Karpas-422 (cell line): ENCODE results near the gene BAIAP2L2. TPM values are rescaled to one million over a fixed set of nuclear protein-coding genes. Genes with fewer than 3 reads are reported as not detected.

ENCODE experiments used
- DNase-seq: peaks from one replicate; pipeline ENCODE4 v3.0.0-alpha.2; 2015
- H2AFZ ChIP-seq: fragments of 200-600 bp; sonication (generic); 2 replicates; pipeline ENCODE4 v1.6.1; 2014; ENCODE audit warnings: antibody characterized with exemption, low read length, mixed read lengths
- H3K27ac ChIP-seq: fragments of 200-600 bp; sonication (generic); 2 replicates; pipeline ENCODE4 v1.5.1; 2014; ENCODE audit warnings: mild to moderate bottlenecking, low read length, moderate library complexity
- H3K27me3 ChIP-seq: fragments of 200-600 bp; sonication (generic); 2 replicates; pipeline ENCODE4 v1.6.1; 2014; ENCODE audit warnings: low read length, mixed read lengths
- H3K36me3 ChIP-seq: fragments of 200-600 bp; sonication (generic); 2 replicates; pipeline ENCODE4 v1.6.1; 2014; ENCODE audit warnings: low read length, mixed read lengths; ENCODE audit not compliant: insufficient read depth
- H3K4me1 ChIP-seq: fragments of 200-600 bp; sonication (generic); 2 replicates; pipeline ENCODE4 v1.6.1; 2014; ENCODE audit warnings: mild to moderate bottlenecking, low read length, mixed read lengths
- H3K4me2 ChIP-seq: fragments of 200-600 bp; sonication (generic); 2 replicates; pipeline ENCODE4 v1.6.1; 2014; ENCODE audit warnings: low read length, low read depth, mild to moderate bottlenecking; ENCODE audit not compliant: poor library complexity, severe bottlenecking
- H3K4me3 ChIP-seq: fragments of 200-600 bp; sonication (generic); 2 replicates; pipeline ENCODE4 v1.5.1; 2014; ENCODE audit warnings: mild to moderate bottlenecking, antibody characterized with exemption, low read length, mixed read lengths
- H3K79me2 ChIP-seq: fragments of 200-600 bp; sonication (generic); 2 replicates; pipeline ENCODE4 v1.6.1; 2014; ENCODE audit warnings: mild to moderate bottlenecking, low read length, mixed read lengths
- H3K9ac ChIP-seq: fragments of 200-600 bp; sonication (generic); 2 replicates; pipeline ENCODE4 v1.6.0; 2014; ENCODE audit warnings: low read length
- H3K9me2 ChIP-seq: fragments of 200-600 bp; sonication (generic), shearing (Covaris generic); replicated peaks from 2 replicates; pipeline ENCODE4 v1.6.0; 2014; ENCODE audit warnings: mild to moderate bottlenecking, low read length, moderate library complexity; ENCODE audit not compliant: insufficient read depth
- H3K9me3 ChIP-seq: fragments of 300-700, 200-600 bp; sonication (generic); 2 replicates; pipeline ENCODE4 v1.6.1; 2014; ENCODE audit warnings: low read length, mixed read lengths
- H4K20me1 ChIP-seq: fragments of 200-600 bp; sonication (generic); 2 replicates; pipeline ENCODE4 v1.6.1; 2014; ENCODE audit warnings: mild to moderate bottlenecking, antibody characterized with exemption, low read length, low read depth; ENCODE audit not compliant: insufficient read depth
- total RNA-seq: library from RNA; depleted of rRNA; stranded (reverse); fragments of >200 nt; shearing (Covaris generic); gene quantifications from 2 replicates; pipeline ENCODE4 v1.2.3, GENCODE V29; 2014; ENCODE audit warnings: low replicate concordance

The BAIAP2L2 gene
- total RNA-seq, 1 experiment from 2014 or later: 0.22 TPM

DNA sequence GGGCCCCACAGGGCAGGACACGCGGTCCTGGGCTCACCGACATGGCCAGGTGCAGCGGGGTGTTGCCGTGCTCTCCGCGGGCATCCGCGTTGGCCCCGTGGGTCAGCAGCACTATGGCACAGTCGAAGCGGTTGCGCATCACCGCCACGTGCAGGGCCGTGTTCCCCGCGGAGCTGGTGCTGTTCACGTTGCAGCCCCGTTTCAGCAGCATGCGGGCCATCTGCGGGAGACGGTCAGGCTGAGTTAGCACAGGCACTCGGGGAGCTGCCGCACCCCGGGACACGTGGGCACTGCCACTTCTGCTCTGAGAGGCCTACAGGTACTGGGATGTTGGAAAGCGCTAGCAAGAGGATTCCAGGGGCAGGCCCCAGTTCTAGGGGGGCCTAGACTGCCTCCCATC lies 22.3 kb upstream of the BAIAP2L2 start:
- DNase-seq: no peak
- H3K27me3 ChIP-seq: no peaks in the 10 kb centered on the region
- H3K9me2 ChIP-seq: no peaks in the 10 kb centered on the region
- no peak overlapping the region for H3K4me2 ChIP-seq
- no peak overlapping the region for H3K27ac ChIP-seq
- no peaks in the 10 kb centered on the region for H3K4me1 ChIP-seq
- no peaks in the 10 kb centered on the region for H4K20me1 ChIP-seq
- no peak overlapping the region for H2AFZ ChIP-seq
- no peaks in the 10 kb centered on the region for H3K9me3 ChIP-seq
- no peak overlapping the region for H3K9ac ChIP-seq
- H3K4me3 ChIP-seq: no peak overlapping the region
- no peaks in the 10 kb centered on the region; the same call in 1 of the 2 replicates for H3K36me3 ChIP-seq
- H3K79me2 ChIP-seq: no peaks in the 10 kb centered on the region

DNA sequence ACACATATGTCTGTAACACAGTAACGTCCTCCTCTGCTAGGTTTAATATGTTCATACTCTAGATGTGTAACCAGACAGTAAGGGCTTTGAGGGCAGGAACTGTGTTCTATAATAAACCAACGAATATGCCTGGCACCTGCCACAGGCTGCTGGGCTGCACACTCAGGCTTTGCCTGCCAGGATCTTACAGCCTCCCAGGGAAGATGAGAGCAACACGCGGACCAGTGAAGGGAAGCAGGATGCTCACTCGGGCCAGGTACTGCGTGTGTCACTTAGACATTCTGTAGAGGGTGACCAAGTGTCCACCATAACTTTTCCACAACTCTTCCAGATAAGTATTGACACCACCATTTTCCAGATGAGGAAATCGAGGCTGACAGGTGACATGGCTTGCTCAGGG lies 21.7 kb upstream of the BAIAP2L2 start:
- Histone ChIP-seq H3K9me3 (no peaks in the 10 kb centered on the region), H3K27me3 (no peaks in the 10 kb centered on the region), H3K9me2 (no peaks in the 10 kb centered on the region), H2AFZ (no peak overlapping the region), H3K79me2 (no peaks in the 10 kb centered on the region), H3K27ac (no peak overlapping the region), H3K4me3 (no peak overlapping the region), H3K36me3 (no peaks in the 10 kb centered on the region; the same call in 1 of the 2 replicates), H3K4me1 (no peaks in the 10 kb centered on the region), H3K9ac (no peak overlapping the region), H3K4me2 (no peak overlapping the region), H4K20me1 (no peaks in the 10 kb centered on the region)
- DNase-seq: no peak

DNA sequence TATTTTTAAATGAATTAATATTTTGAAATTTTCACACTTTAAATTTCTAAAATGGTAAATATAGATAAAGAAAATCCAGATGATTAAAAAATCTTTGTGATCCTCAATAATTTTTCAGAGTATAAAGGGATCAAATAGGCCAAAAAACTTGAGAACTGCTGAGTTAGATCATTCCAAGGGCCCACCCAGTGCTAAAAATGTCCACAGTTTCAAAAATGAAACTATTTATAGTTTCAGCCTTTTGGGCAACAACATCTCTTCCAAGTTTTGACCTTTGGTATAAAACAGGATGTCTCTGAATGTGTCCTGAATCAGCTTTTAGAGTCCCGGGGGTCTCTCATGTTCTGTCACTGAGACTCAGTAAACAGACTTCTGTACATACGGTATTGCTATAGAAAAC lies 20.9 kb upstream of the BAIAP2L2 start:
- Histone ChIP-seq H3K9me2 (no peaks in the 10 kb centered on the region), H2AFZ (no peak overlapping the region), H3K79me2 (no peaks in the 10 kb centered on the region), H3K4me2 (no peak overlapping the region), H3K27ac (no peak overlapping the region), H4K20me1 (no peaks in the 10 kb centered on the region), H3K27me3 (no peaks in the 10 kb centered on the region), H3K4me3 (no peak overlapping the region), H3K9me3 (no peaks in the 10 kb centered on the region), H3K4me1 (no peaks in the 10 kb centered on the region), H3K9ac (no peak overlapping the region), H3K36me3 (no peaks in the 10 kb centered on the region; the same call in 1 of the 2 replicates)
- no peak for DNase-seq

DNA sequence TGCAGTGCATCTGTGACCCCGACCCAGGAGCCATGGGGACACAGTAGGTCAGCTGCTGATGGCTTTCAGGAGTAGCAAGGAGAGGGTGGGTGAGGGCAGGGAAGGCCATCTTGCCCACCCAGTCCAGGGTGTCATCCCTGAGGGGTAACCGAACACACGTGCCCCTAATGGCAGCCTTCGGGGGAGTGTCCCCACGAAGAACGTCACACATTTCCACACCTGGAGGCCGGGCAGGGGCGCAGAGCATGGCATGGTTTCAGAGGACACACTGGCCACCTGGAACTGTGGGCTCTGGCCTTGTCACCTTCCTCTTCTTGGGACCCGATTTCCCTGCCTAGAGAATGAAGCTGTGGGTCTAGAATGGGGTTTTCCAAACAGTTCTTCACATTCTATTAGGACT lies 19.4 kb upstream of the BAIAP2L2 start:
- Histone ChIP-seq H3K4me2 (no peak overlapping the region), H3K4me3 (no peak overlapping the region), H4K20me1 (no peaks in the 10 kb centered on the region), H2AFZ (no peak overlapping the region), H3K9ac (no peak overlapping the region), H3K9me2 (no peaks in the 10 kb centered on the region), H3K27ac (no peak overlapping the region), H3K27me3 (no peaks in the 10 kb centered on the region), H3K4me1 (no peaks in the 10 kb centered on the region), H3K9me3 (no peaks in the 10 kb centered on the region), H3K36me3 (no peaks in the 10 kb centered on the region; the same call in 1 of the 2 replicates), H3K79me2 (no peaks in the 10 kb centered on the region)
- no peak for DNase-seq

DNA sequence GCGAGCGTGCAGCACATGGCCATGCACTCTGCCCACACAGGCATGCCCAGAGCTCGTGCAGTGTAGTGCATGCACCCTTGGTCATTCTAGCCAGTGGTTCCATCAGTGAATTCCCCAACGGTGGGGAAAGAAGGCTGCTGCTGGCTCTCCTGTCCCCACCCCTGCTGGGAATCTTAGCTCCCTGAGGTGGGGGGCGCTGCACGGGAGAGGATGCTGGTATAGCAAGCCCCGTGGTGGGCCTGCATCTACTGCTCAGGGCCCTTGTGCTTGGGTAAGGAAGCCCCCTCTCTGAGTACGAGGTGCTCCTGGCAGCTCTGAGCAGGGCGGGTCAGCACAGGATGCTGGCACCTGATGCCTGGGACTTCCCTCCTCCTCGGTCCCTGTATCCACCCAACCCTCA lies 18.5 kb upstream of the BAIAP2L2 start:
- Histone ChIP-seq H3K36me3 (no peaks in the 10 kb centered on the region; the same call in 1 of the 2 replicates), H3K9me2 (no peaks in the 10 kb centered on the region), H3K4me3 (no peak overlapping the region), H4K20me1 (no peaks in the 10 kb centered on the region), H3K9ac (no peak overlapping the region), H3K27ac (no peak overlapping the region), H3K4me2 (no peak overlapping the region), H3K9me3 (no peaks in the 10 kb centered on the region), H3K79me2 (no peaks in the 10 kb centered on the region), H3K27me3 (no peaks in the 10 kb centered on the region), H2AFZ (no peak overlapping the region), H3K4me1 (no peaks in the 10 kb centered on the region)
- no peak for DNase-seq

DNA sequence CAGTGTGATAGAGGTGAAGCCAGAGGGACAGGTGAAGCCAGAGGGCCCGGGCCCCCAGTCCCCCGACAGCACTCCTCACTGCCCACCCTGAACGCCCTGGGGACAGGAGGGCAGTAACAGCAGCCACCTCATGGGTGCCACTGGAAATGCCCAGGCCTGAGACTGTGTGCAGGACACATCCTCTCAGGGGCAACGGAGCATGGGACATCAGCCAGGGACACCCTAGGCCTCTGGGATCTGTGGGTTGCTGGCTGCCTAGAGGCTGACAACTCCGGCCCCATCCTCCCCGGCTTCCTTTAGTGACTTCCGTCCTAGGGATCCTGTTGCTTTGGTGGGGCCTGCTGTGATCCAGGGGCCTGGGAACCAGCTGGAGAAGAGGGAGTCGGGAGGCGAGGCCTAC lies 17.4 kb upstream of the BAIAP2L2 start:
- Histone ChIP-seq H3K9ac (no peak overlapping the region), H2AFZ (no peak overlapping the region), H3K27ac (no peak overlapping the region), H3K27me3 (no peaks in the 10 kb centered on the region), H3K36me3 (no peaks in the 10 kb centered on the region; the same call in 1 of the 2 replicates), H3K4me1 (no peaks in the 10 kb centered on the region), H3K4me3 (no peak overlapping the region), H3K9me2 (no peaks in the 10 kb centered on the region), H3K79me2 (no peaks in the 10 kb centered on the region), H4K20me1 (no peaks in the 10 kb centered on the region), H3K9me3 (no peaks in the 10 kb centered on the region), H3K4me2 (no peak overlapping the region)
- DNase-seq: no peak

DNA sequence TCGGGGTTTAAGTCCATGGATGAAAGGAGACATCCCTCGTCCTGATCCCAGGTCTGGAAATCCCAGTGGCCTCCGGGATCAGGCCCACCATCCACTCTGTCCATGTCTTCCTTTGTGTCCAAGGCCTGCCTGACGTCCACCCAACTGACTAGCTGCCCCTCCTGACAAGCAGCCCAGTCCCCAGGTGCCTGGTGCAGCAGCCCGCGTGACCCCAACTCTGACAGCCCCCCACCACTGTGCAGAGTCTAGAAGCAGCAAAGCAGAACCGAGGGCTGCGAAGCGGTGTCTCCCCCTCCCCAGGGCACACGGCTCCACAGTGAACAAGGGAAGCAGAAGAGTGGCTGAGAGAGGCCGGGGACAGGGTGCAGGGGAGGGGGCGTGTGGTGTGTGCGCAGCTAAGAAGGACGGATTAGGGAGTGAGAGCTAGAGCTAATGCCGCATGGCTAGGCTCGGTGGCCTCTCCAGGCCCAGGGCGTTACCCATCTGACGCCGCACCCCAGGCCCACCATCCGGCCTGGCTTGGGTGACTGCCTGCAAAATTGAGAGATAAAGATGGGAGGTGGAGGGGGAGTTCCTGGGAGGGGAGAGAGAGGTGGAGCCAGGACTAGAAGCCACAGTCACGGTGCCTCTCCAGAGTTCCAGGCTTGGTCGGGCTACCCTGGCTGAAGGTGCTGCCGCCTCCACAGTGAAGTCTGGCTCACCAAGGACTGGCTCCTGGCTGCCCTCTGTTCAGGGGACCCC lies 16.6 kb upstream of the BAIAP2L2 start:
- Histone ChIP-seq H2AFZ (no peak overlapping the region), H3K4me2 (no peak overlapping the region), H3K9me3 (no peaks in the 10 kb centered on the region), H3K9me2 (no peaks in the 10 kb centered on the region), H3K36me3 (no peaks in the 10 kb centered on the region), H3K27ac (no peak overlapping the region), H3K4me3 (no peak overlapping the region), H4K20me1 (no peaks in the 10 kb centered on the region), H3K9ac (no peak overlapping the region), H3K4me1 (no peaks in the 10 kb centered on the region), H3K27me3 (no peaks in the 10 kb centered on the region), H3K79me2 (no peaks in the 10 kb centered on the region)
- DNase-seq: no peak

DNA sequence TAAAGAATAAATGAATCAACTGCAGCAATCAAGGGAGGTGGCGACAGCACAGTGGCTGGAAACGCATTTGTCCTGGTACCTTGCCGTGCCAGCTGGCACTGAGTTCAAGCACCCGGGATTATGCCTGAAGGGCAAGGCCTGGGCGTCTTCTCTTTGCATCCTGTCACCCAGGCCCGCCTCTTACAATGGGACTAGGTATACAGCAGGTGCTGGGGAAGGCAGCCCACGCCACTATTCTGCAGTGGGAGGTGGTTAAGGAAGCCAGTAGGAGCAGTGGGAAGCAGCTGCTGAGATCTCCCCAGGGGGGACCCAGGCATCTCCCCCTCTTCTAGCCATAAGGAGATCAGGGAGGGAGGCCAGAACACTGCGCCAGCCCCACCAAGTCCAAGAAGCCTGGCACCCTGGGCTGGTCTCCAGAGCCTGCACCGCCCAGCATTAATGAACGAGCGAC lies 15.3 kb upstream of the BAIAP2L2 start:
- no peak overlapping the region for H3K4me3 ChIP-seq
- H4K20me1 ChIP-seq: no peaks in the 10 kb centered on the region
- no peaks in the 10 kb centered on the region for H3K9me3 ChIP-seq
- no peak for DNase-seq
- H3K4me2 ChIP-seq: no peak overlapping the region
- H3K9ac ChIP-seq: no peak overlapping the region
- H3K4me1 ChIP-seq: no peaks in the 10 kb centered on the region
- H3K27ac ChIP-seq: no peak overlapping the region
- no peaks in the 10 kb centered on the region for H3K79me2 ChIP-seq
- no peaks in the 10 kb centered on the region for H3K27me3 ChIP-seq
- no peak overlapping the region for H2AFZ ChIP-seq
- no peaks in the 10 kb centered on the region for H3K36me3 ChIP-seq
- H3K9me2 ChIP-seq: no peaks in the 10 kb centered on the region
